Measurements from ENCODE around the gene ALDH18A1.

ALDH18A1 gene

GRCh38 chr10:95567903-95568630 is 88.4 kb downstream of the ALDH18A1 start:
- H3K4me3 ChIP-seq (replicated peaks; ENCODE audit: low read depth, low read length) = no peak overlapping the region
- no peak for TF ChIP-seq CTCF (IDR thresholded peaks at IDR 0.05; ENCODE audit: low read length, missing control alignments)
- no peak for DNase-seq (ENCODE audit: low read depth)

- H3K4me3 ChIP-seq (replicated peaks; ENCODE audit: low read depth, low read length) = no peak overlapping the region
- TF ChIP-seq CTCF (IDR thresholded peaks at IDR 0.05; ENCODE audit: low read length, missing control alignments) = no peak
- DNase-seq (ENCODE audit: low read depth) = no peak
These were observed 90.4 kb downstream of the ALDH18A1 start for GRCh38 chr10:95566136-95566535.

GRCh38 chr10:95565336-95565735 is 91.2 kb downstream of the ALDH18A1 start:
- DNase-seq (ENCODE audit: low read depth) = no peak
- no peak overlapping the region for H3K4me3 ChIP-seq (replicated peaks; ENCODE audit: low read depth, low read length)
- TF ChIP-seq CTCF (IDR thresholded peaks at IDR 0.05; ENCODE audit: low read length, missing control alignments) = no peak

GRCh38 chr10:95564291-95564690 is 92.2 kb downstream of the ALDH18A1 start:
- no peak overlapping the region for H3K4me3 ChIP-seq (replicated peaks; ENCODE audit: low read depth, low read length)
- DNase-seq (ENCODE audit: low read depth) = no peak
- no peak for TF ChIP-seq CTCF (IDR thresholded peaks at IDR 0.05; ENCODE audit: low read length, missing control alignments)

GRCh38 chr10:95562341-95562965 is 94.1 kb downstream of the ALDH18A1 start:
- no peak for DNase-seq (ENCODE audit: low read depth)
- no peak overlapping the region for H3K4me3 ChIP-seq (replicated peaks; ENCODE audit: low read depth, low read length)
- no peak for TF ChIP-seq CTCF (IDR thresholded peaks at IDR 0.05; ENCODE audit: low read length, missing control alignments)

- DNase-seq (ENCODE audit: low read depth) = no peak
- H3K4me3 ChIP-seq (replicated peaks; ENCODE audit: low read depth, low read length) = peak overlapping the region; percentile 44
- no peak for TF ChIP-seq CTCF (IDR thresholded peaks at IDR 0.05; ENCODE audit: low read length, missing control alignments)
These were observed 94.7 kb downstream of the ALDH18A1 start for GRCh38 chr10:95561864-95562177.
